Measurements from ENCODE around the gene PGPEP1. TPM values are rescaled to one million over a fixed set of nuclear protein-coding genes. Genes with fewer than 3 reads are reported as not detected.

Gene PGPEP1
- total and polyA plus RNA-seq, 10 of the 15 experiments (the other 5 are each of a cell fraction or from before 2014, with no cell fraction given): 13.8 to 39.4 (median 17.0) TPM

- SMC1A ChIA-PET (ENCODE audit: uncharacterized antibody, unreplicated experiment): interaction anchor here (1.7 to 3.7 kb wide), 2 partner anchors 59 to 66 kb away, joined by 3 to 30 read pairs; no protein-coding TSS in a partner anchor
- ATAC-seq (no peak), DNase-seq (ENCODE audit: low read depth, low spot score) (no peak), FAIRE-seq (no peak)
- Histone ChIP-seq H3K4me1 (ENCODE audit: control insufficient read depth, insufficient read depth, low read length) (no peaks in the 10 kb centered on the region), H3K36me3 (ENCODE audit: control insufficient read depth in 2 of 2, insufficient read depth in 2 of 2, low read length in 1 of 2) (peaks cover 1 to 14% of the 10 kb centered on the region in 2 experiments; a peak in 2 of 4 replicates), H3K79me2 (ENCODE audit: control insufficient read depth, insufficient read depth, low read length) (no peaks in the 10 kb centered on the region), H3K27me3 (replicated peaks in 1 of 2; ENCODE audit: control insufficient read depth in 2 of 2, insufficient read depth in 2 of 2, low read length in 1 of 2) (no peaks in the 10 kb centered on the region), H3K27ac (ENCODE audit: control insufficient read depth, insufficient read depth) (no peak overlapping the region), H4K20me1 (ENCODE audit: control insufficient read depth, insufficient read depth) (no peaks in the 10 kb centered on the region), H3K9me3 (replicated peaks; ENCODE audit: control insufficient read depth, insufficient read depth, low read length) (no peaks in the 10 kb centered on the region; the same call in 2 of the 3 replicates), H3K9ac (ENCODE audit: control insufficient read depth, insufficient read depth, low read length) (no peak overlapping the region), H2AFZ (ENCODE audit: control insufficient read depth, low read depth, low read length) (no peak overlapping the region), H3K4me3 (no peak overlapping the region), H3K4me2 (ENCODE audit: control insufficient read depth, insufficient read depth) (no peak overlapping the region)
- TF ChIP-seq NR2C2 (IDR thresholded peaks at IDR 0.05; ENCODE audit: borderline replicate concordance, control insufficient read depth, insufficient read length, low read depth) (no peak), HCFC1 (IDR thresholded peaks at IDR 0.05; ENCODE audit: low read length) (no peak), SREBF2 (IDR thresholded peaks at IDR 0.05; ENCODE audit: low read length) (no peak), BCLAF1 (IDR thresholded peaks at IDR 0.05) (no peak), KDM1A (IDR thresholded peaks at IDR 0.05; ENCODE audit: borderline replicate concordance) (no peak), RAD51 (IDR thresholded peaks at IDR 0.05) (no peak), CBFB (IDR thresholded peaks at IDR 0.05; ENCODE audit: low read depth) (no peak), POU2F2 (IDR thresholded peaks at IDR 0.05; ENCODE audit: borderline replicate concordance, low read depth, low read length) (no peak), POLR2A (IDR thresholded peaks at IDR 0.05; ENCODE audit: low read depth, low read length) (no peak), IKZF1 (conservative IDR thresholded peaks at IDR 0.05) (no peak), RFX5 (IDR thresholded peaks at IDR 0.05; ENCODE audit: low read depth, low read length) (no peak), ZNF24 (IDR thresholded peaks at IDR 0.05) (no peak), CEBPB (IDR thresholded peaks at IDR 0.05; ENCODE audit: borderline replicate concordance in 1 of 2, low read depth in 2 of 2, low read length in 2 of 2) (no peak), ZNF274 (IDR thresholded peaks at IDR 0.05; ENCODE audit: insufficient read depth, insufficient read length) (no peak)
- TF ChIP-seq, protein P1, sequence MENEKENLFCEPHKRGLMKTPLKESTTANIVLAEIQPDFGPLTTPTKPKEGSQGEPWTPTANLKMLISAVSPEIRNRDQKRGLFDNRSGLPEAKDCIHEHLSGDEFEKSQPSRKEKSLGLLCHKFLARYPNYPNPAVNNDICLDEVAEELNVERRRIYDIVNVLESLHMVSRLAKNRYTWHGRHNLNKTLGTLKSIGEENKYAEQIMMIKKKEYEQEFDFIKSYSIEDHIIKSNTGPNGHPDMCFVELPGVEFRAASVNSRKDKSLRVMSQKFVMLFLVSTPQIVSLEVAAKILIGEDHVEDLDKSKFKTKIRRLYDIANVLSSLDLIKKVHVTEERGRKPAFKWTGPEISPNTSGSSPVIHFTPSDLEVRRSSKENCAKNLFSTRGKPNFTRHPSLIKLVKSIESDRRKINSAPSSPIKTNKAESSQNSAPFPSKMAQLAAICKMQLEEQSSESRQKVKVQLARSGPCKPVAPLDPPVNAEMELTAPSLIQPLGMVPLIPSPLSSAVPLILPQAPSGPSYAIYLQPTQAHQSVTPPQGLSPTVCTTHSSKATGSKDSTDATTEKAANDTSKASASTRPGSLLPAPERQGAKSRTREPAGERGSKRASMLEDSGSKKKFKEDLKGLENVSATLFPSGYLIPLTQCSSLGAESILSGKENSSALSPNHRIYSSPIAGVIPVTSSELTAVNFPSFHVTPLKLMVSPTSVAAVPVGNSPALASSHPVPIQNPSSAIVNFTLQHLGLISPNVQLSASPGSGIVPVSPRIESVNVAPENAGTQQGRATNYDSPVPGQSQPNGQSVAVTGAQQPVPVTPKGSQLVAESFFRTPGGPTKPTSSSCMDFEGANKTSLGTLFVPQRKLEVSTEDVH (IDR thresholded peaks at IDR 0.05; ENCODE audit: low read depth, partially characterized antibody): no peak
- CTCF ChIA-PET: interaction anchor here (0.6 to 4.3 kb wide), 3 partner anchors 38 to 62 kb away, joined by 3 to 75 read pairs (median 45); no protein-coding TSS in a partner anchor
- RAD21 ChIA-PET (ENCODE audit: unreplicated experiment): interaction anchor here (0.5 kb wide), 1 partner anchor 11 kb away, joined by 3 read pairs; no protein-coding TSS in a partner anchor
- 98% methylated on average over 6 of the region's 7 CpGs for WGBS (ENCODE audit: insufficient coverage, insufficient replicate concordance, low lambda C conversion rate, missing lambda C conversion rate)
- in situ Hi-C loops (cut with MboI) (no loop called here), intact Hi-C loops (cut with micrococcal nuclease; ENCODE audit: unreplicated experiment) (no loop called here)
- POLR2A ChIA-PET: interaction anchor here (0.7 kb wide), 1 partner anchor 8 kb away, joined by 5 read pairs; no protein-coding TSS in a partner anchor
- no TSS peak for BruUV-seq (replicated peaks)
These were observed 11.1 kb downstream of the PGPEP1 start for GRCh38 chr19:18351544-18351943.
